ENCODE data around the gene PHF2.

Gene PHF2

DNA sequence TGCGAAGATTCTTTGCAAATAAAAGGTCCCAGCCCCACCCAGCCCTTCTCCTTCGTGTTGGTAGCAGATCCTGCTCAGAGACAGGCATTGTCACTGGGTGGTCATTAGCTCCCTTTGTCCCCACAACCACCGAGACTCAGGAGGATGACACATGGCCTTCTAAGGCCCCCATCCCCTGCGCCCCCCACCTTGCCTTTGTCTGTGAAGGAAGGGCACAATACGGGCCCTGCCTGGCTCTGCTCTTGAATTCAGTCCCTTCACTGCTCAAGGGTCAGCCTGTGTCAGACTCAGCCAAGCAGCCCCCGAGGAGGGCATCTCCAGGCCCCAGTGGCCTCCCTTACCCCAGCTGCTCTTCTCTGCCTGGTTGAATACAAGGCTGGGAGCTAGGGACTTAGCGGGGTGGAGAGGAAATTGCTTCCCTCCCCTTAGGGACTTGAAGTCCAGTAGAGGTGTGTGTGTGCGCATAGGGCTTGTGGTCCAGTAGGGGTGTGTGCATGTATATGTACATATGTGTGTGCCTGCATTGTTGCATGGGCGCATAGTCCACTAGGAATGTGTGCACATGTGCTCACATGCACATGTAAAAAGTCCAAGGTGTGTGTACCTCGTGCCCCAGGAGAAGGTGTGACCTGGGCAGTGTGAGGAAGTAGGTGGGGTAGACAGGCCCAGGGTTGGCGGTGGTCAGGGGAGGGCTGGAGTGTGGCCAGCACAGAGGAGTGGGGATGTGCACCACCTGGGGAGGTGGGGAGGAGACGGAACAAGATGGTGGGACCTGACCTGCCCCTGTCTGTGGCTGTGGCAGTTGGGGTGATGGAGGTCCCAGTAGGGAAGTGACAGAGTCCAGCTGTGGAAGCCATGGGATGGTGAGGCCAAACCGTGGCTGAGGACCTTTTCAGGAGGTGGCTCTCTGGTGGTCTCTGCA is 59.1 kb downstream of the PHF2 start:
- Histone ChIP-seq H3K9ac (ENCODE audit: low read depth, low read length, poor library complexity) (peak overlapping the region; percentile 27), H2AFZ (ENCODE audit: low read length) (no peak overlapping the region), H2BK5ac (ENCODE audit: low read length) (no peak overlapping the region), H3K4me3 (ENCODE audit: low read length in 2 of 2) (no peak overlapping the region), H2BK12ac (ENCODE audit: low read length) (no peak overlapping the region), H2AK5ac (ENCODE audit: low read depth, low read length) (no peak overlapping the region), H3K18ac (ENCODE audit: low read length) (peak overlapping the region; percentile 32), H2BK15ac (ENCODE audit: low read length) (no peak overlapping the region), H3K27ac (replicated peaks; ENCODE audit: low read length) (no peak overlapping the region), H4K91ac (ENCODE audit: low read depth, low read length, poor library complexity) (no peak overlapping the region), H3K36me3 (replicated peaks in 1 of 2; ENCODE audit: control insufficient read depth in 2 of 2, insufficient read depth in 2 of 2, low read length in 2 of 2) (peaks cover 31 to 90% of the 10 kb centered on the region in 2 donors), H3K4ac (ENCODE audit: low read length) (no peak overlapping the region), H3K79me1 (ENCODE audit: low read depth, low read length) (peaks cover 3% of the 10 kb centered on the region), H3K23ac (ENCODE audit: low read depth, low read length, poor library complexity) (no peak overlapping the region), H4K8ac (ENCODE audit: low read depth, low read length) (no peak overlapping the region), H3K9me3 (replicated peaks in 1 of 2; ENCODE audit: control insufficient read depth in 2 of 2, insufficient read depth in 1 of 2, low read depth in 1 of 2, low read length in 2 of 2) (peaks cover 13 to 25% of the 10 kb centered on the region in 2 donors), H3K4me2 (ENCODE audit: insufficient read depth, low read length, poor library complexity, severe bottlenecking) (no peak overlapping the region), H3K27me3 (ENCODE audit: control insufficient read depth in 3 of 3, insufficient read depth in 3 of 3, low read depth in 1 of 3, low read length in 3 of 3) (peaks cover 0 to 2% (median 0%) of the 10 kb centered on the region in 3 experiments), H3K4me1 (ENCODE audit: control insufficient read depth in 2 of 2, insufficient read depth in 1 of 2, low read depth in 1 of 2, low read length in 2 of 2) (peaks cover 5% of the 10 kb centered on the region in 2 donors), H2BK120ac (ENCODE audit: low read depth, low read length) (no peak overlapping the region), H3K14ac (ENCODE audit: low read length) (no peak overlapping the region)
- no CpG with 5 or more reads among the region's 13 CpGs for WGBS, 2 donors (ENCODE audit: extremely low coverage in 2 of 2, insufficient read length in 2 of 2, insufficient replicate concordance in 1 of 2)
- no peak for DNase-seq (ENCODE audit: low spot score)

DNA sequence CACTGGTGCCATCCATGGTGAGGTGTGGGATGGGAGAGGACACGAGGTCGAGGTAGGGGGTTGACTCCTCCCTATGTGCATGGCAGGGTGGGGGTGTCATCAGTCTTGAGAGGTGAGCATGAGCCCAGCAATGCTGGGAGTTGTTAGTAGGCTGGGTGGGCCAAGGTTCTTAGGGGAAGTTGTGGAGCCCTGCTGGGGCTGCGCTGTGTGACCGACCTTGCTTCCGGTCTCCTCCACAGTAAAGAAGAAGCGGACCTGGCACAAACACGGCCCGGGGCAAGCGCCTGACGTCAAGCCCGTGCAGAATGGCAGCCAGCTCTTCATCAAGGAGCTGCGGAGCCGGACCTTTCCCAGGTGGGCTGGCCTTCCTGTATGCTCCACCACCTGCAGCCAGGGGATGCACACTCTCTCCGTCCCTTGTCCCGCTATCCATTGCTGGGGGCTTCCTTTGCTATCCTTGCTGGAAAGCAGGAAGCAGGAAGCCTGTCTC is 59.8 kb downstream of the PHF2 start:
- H3K9ac ChIP-seq (ENCODE audit: low read depth, low read length, poor library complexity) = no peak overlapping the region
- H3K27ac ChIP-seq (replicated peaks; ENCODE audit: low read length) = no peak overlapping the region
- no peak overlapping the region for H4K91ac ChIP-seq (ENCODE audit: low read depth, low read length, poor library complexity)
- H3K4me1 ChIP-seq (ENCODE audit: control insufficient read depth in 2 of 2, insufficient read depth in 1 of 2, low read depth in 1 of 2, low read length in 2 of 2) = peaks cover under 1 to 5% of the 10 kb centered on the region in 2 donors
- no peak overlapping the region for H4K8ac ChIP-seq (ENCODE audit: low read depth, low read length)
- no peak overlapping the region for H2BK5ac ChIP-seq (ENCODE audit: low read length)
- no peak for DNase-seq (ENCODE audit: low spot score)
- peaks cover 3% of the 10 kb centered on the region for H3K79me1 ChIP-seq (ENCODE audit: low read depth, low read length)
- no peak overlapping the region for H3K23ac ChIP-seq (ENCODE audit: low read depth, low read length, poor library complexity)
- no CpG with 5 or more reads among the region's 15 CpGs for WGBS, 2 donors (ENCODE audit: extremely low coverage in 2 of 2, insufficient read length in 2 of 2, insufficient replicate concordance in 1 of 2)
- H3K4me3 ChIP-seq (ENCODE audit: low read length in 2 of 2) = peak overlapping the region in 1 of 2 donors; percentile 40
- no peak overlapping the region for H2AFZ ChIP-seq (ENCODE audit: low read length)
- no peak overlapping the region for H3K18ac ChIP-seq (ENCODE audit: low read length)
- peaks cover 13 to 25% of the 10 kb centered on the region in 2 donors for H3K9me3 ChIP-seq (replicated peaks in 1 of 2; ENCODE audit: control insufficient read depth in 2 of 2, insufficient read depth in 1 of 2, low read depth in 1 of 2, low read length in 2 of 2)
- peaks cover 0 to 2% (median 0%) of the 10 kb centered on the region in 3 experiments for H3K27me3 ChIP-seq (ENCODE audit: control insufficient read depth in 3 of 3, insufficient read depth in 3 of 3, low read depth in 1 of 3, low read length in 3 of 3)
- H2BK15ac ChIP-seq (ENCODE audit: low read length) = no peak overlapping the region
- H3K4ac ChIP-seq (ENCODE audit: low read length) = no peak overlapping the region
- no peak overlapping the region for H3K14ac ChIP-seq (ENCODE audit: low read length)
- H3K36me3 ChIP-seq (replicated peaks in 1 of 2; ENCODE audit: control insufficient read depth in 2 of 2, insufficient read depth in 2 of 2, low read length in 2 of 2) = peaks cover 31 to 90% of the 10 kb centered on the region in 2 donors
- no peak overlapping the region for H3K4me2 ChIP-seq (ENCODE audit: insufficient read depth, low read length, poor library complexity, severe bottlenecking)
- no peak overlapping the region for H2BK120ac ChIP-seq (ENCODE audit: low read depth, low read length)
- H2AK5ac ChIP-seq (ENCODE audit: low read depth, low read length) = no peak overlapping the region
- no peak overlapping the region for H2BK12ac ChIP-seq (ENCODE audit: low read length)

DNA sequence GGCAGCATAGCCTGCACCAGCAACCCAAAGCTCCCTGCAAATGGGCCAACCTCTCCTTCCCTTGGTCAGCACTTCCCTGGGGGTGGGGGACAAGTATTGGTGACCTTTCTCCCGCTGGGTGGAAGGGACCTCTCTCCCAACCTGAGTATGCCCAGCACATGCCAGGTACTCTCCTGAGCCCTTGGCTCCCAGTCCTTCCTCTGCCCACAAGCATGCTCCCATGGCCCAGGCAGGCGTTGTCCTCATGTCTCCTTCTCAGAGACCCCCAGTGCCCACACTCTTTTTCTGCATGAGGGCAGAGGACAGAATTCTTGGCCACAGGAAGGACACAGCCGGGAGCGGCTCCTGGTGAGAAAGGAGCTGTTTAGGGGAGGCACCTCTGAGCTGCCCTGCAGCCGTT is 60.3 kb downstream of the PHF2 start:
- Histone ChIP-seq H3K4me1 (ENCODE audit: control insufficient read depth in 2 of 2, insufficient read depth in 1 of 2, low read depth in 1 of 2, low read length in 2 of 2) (peaks cover 0 to 5% of the 10 kb centered on the region in 2 donors), H2BK5ac (ENCODE audit: low read length) (no peak overlapping the region), H3K14ac (ENCODE audit: low read length) (no peak overlapping the region), H3K27ac (replicated peaks; ENCODE audit: low read length) (no peak overlapping the region), H3K4me2 (ENCODE audit: insufficient read depth, low read length, poor library complexity, severe bottlenecking) (no peak overlapping the region), H3K18ac (ENCODE audit: low read length) (no peak overlapping the region), H2AK5ac (ENCODE audit: low read depth, low read length) (no peak overlapping the region), H2AFZ (ENCODE audit: low read length) (no peak overlapping the region), H3K79me1 (ENCODE audit: low read depth, low read length) (peaks cover 3% of the 10 kb centered on the region), H3K9ac (ENCODE audit: low read depth, low read length, poor library complexity) (no peak overlapping the region), H2BK12ac (ENCODE audit: low read length) (no peak overlapping the region), H4K8ac (ENCODE audit: low read depth, low read length) (no peak overlapping the region), H4K91ac (ENCODE audit: low read depth, low read length, poor library complexity) (no peak overlapping the region), H3K27me3 (ENCODE audit: control insufficient read depth in 3 of 3, insufficient read depth in 3 of 3, low read depth in 1 of 3, low read length in 3 of 3) (peaks cover 0 to 2% (median 0%) of the 10 kb centered on the region in 3 experiments), H3K4me3 (ENCODE audit: low read length in 2 of 2) (no peak overlapping the region), H3K9me3 (replicated peaks in 1 of 2; ENCODE audit: control insufficient read depth in 2 of 2, insufficient read depth in 1 of 2, low read depth in 1 of 2, low read length in 2 of 2) (peaks cover 13 to 25% of the 10 kb centered on the region in 2 donors), H3K4ac (ENCODE audit: low read length) (no peak overlapping the region), H2BK120ac (ENCODE audit: low read depth, low read length) (no peak overlapping the region), H3K36me3 (replicated peaks in 1 of 2; ENCODE audit: control insufficient read depth in 2 of 2, insufficient read depth in 2 of 2, low read length in 2 of 2) (peaks cover 31 to 92% of the 10 kb centered on the region in 2 donors), H2BK15ac (ENCODE audit: low read length) (no peak overlapping the region), H3K23ac (ENCODE audit: low read depth, low read length, poor library complexity) (no peak overlapping the region)
- WGBS, 2 donors (ENCODE audit: extremely low coverage in 2 of 2, insufficient read length in 2 of 2, insufficient replicate concordance in 1 of 2) = no CpG with 5 or more reads among the region's 5 CpGs
- no peak for DNase-seq (ENCODE audit: low spot score)

DNA sequence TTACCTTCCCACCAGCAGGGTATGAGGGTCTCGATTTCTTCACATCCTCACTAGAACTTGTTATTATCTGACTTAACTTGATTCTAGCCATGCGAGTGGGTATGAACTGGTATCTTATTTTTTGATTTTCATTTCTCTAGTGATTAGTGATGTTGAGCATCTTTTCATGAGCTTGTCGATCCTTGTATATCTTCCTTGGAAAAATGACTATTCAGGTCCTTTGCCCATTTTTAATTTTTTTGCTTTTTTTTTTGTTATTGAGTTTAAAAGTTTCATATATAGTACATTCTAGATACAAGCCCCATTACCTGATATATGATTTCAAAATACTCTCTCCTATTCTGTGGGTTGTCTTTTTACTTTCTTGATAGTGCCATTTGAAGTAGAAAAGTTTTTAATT is 61.5 kb downstream of the PHF2 start:
- WGBS, 2 donors (ENCODE audit: extremely low coverage in 2 of 2, insufficient read length in 2 of 2, insufficient replicate concordance in 1 of 2) = no CpG with 5 or more reads among the region's 3 CpGs
- Histone ChIP-seq H2BK120ac (ENCODE audit: low read depth, low read length) (no peak overlapping the region), H3K27ac (replicated peaks; ENCODE audit: low read length) (no peak overlapping the region), H4K91ac (ENCODE audit: low read depth, low read length, poor library complexity) (no peak overlapping the region), H3K4me2 (ENCODE audit: insufficient read depth, low read length, poor library complexity, severe bottlenecking) (no peak overlapping the region), H3K36me3 (replicated peaks in 1 of 2; ENCODE audit: control insufficient read depth in 2 of 2, insufficient read depth in 2 of 2, low read length in 2 of 2) (peaks cover 24 to 92% of the 10 kb centered on the region in 2 donors), H3K14ac (ENCODE audit: low read length) (no peak overlapping the region), H2AK5ac (ENCODE audit: low read depth, low read length) (no peak overlapping the region), H2BK5ac (ENCODE audit: low read length) (no peak overlapping the region), H3K23ac (ENCODE audit: low read depth, low read length, poor library complexity) (no peak overlapping the region), H3K9me3 (replicated peaks in 1 of 2; ENCODE audit: control insufficient read depth in 2 of 2, insufficient read depth in 1 of 2, low read depth in 1 of 2, low read length in 2 of 2) (peaks cover 13 to 25% of the 10 kb centered on the region in 2 donors), H2AFZ (ENCODE audit: low read length) (no peak overlapping the region), H2BK15ac (ENCODE audit: low read length) (no peak overlapping the region), H3K4me1 (ENCODE audit: control insufficient read depth in 2 of 2, insufficient read depth in 1 of 2, low read depth in 1 of 2, low read length in 2 of 2) (peaks cover 0 to 5% of the 10 kb centered on the region in 2 donors), H4K8ac (ENCODE audit: low read depth, low read length) (no peak overlapping the region), H3K4me3 (ENCODE audit: low read length in 2 of 2) (no peak overlapping the region), H2BK12ac (ENCODE audit: low read length) (no peak overlapping the region), H3K79me1 (ENCODE audit: low read depth, low read length) (no peaks in the 10 kb centered on the region), H3K9ac (ENCODE audit: low read depth, low read length, poor library complexity) (no peak overlapping the region), H3K27me3 (ENCODE audit: control insufficient read depth in 3 of 3, insufficient read depth in 3 of 3, low read depth in 1 of 3, low read length in 3 of 3) (peaks cover 0 to 2% (median 0%) of the 10 kb centered on the region in 3 experiments), H3K18ac (ENCODE audit: low read length) (no peak overlapping the region), H3K4ac (ENCODE audit: low read length) (no peak overlapping the region)
- DNase-seq (ENCODE audit: low spot score) = no peak
